GM12801 (cell line): ENCODE results near the gene OR8A1.

Experiments
- TF ChIP-seq, protein P1 (sequence below): IDR thresholded peaks from one replicate; pipeline ENCODE4 v1.5.1; 2011; ENCODE audit warnings: control low read depth; ENCODE audit not compliant: insufficient read length; ENCODE audit errors: extremely low read depth

The OR8A1 gene

DNA sequence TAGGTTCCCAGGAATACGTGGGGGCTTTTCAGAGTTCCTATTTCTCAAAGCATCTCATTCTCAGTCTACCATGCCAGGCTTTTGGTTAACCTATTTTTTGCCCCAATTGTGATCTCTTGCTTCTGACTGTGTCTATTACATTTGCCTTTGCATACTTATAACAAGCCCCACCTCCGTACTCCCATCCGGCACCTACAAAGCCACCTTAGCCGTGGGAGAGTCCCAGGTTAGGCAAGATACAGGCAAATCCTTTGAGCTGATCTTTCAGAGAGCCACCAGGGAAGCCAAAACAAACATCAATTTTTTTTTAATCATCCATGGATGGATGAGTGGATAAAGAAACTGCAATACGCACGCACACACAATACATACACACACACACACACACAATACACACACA is 22.8 kb downstream of the OR8A1 start:
- TF ChIP-seq, protein P1, sequence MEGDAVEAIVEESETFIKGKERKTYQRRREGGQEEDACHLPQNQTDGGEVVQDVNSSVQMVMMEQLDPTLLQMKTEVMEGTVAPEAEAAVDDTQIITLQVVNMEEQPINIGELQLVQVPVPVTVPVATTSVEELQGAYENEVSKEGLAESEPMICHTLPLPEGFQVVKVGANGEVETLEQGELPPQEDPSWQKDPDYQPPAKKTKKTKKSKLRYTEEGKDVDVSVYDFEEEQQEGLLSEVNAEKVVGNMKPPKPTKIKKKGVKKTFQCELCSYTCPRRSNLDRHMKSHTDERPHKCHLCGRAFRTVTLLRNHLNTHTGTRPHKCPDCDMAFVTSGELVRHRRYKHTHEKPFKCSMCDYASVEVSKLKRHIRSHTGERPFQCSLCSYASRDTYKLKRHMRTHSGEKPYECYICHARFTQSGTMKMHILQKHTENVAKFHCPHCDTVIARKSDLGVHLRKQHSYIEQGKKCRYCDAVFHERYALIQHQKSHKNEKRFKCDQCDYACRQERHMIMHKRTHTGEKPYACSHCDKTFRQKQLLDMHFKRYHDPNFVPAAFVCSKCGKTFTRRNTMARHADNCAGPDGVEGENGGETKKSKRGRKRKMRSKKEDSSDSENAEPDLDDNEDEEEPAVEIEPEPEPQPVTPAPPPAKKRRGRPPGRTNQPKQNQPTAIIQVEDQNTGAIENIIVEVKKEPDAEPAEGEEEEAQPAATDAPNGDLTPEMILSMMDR = no peak

DNA sequence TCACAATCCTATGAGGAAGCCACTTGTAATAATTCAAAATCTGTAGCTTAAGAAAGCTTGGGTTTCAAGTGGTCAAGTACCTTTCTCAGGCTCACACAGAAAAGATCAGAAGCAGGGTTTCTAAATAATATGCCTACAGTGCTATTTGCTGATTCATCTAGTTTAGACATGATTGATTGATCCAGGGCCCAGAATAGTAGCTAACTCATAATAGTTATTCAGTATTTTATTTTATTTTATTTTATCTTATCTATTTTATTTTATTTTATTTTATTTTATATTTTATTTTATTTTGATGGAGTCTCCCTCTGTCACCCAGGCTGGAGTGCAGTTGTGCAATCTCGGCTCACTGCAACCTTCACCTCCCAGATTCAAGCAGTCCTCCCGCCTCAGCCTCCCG is 25.5 kb downstream of the OR8A1 start:
- TF ChIP-seq, protein P1 = no peak

DNA sequence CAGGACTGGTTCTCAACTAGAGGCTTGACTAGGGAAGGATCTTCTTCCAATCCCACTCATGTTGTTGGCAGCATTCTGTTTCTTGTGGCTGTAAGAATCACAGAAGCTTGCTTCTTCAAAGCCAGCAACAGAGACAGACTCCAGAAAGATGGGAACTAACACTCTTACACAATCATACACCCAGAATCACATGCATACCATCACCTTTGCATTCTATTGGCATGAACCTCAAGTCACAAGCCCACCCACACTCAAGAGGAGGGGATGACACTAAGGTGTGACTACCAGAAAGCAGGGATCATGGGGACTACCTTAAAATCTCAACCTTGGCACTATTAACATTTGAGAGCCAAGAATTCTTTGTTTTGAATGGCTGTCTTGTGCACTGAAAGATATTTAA is 27.8 kb downstream of the OR8A1 start:
- TF ChIP-seq, protein P1 = no peak

DNA sequence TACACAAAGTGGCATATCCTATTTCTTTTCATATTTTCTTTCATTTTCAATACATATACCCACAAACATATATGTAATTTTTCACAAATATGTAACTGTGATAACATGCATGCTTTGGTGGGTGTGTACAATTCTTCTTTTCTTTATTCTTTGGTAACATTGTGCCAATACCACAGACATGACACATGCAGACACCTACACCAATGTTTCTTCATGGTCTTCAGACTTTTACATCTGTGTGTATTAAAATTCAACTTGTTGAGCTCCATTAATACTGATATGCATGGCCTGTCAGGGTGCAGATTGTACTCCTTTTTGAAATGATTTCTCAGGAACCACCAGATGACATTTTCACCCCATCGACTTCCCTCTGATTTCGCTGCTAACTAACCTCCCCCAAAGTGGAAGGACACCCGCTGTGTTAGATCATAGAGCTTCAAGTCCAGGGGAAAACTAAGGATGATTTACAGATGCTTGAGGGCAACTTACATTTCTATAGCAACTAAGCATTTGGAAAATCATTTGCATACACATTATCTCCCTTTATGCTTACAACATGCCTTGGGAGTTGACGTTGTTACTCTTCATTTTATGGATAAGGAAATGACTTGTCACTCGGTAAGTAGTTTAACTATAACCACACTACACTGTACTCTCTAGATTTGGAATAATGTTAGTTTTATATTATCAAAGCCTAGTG is 31.0 kb downstream of the OR8A1 start:
- TF ChIP-seq, protein P1 = no peak

GRCh38 chr11:124602193-124602592 is 32.4 kb downstream of the OR8A1 start:
- TF ChIP-seq, protein P1 = no peak

DNA sequence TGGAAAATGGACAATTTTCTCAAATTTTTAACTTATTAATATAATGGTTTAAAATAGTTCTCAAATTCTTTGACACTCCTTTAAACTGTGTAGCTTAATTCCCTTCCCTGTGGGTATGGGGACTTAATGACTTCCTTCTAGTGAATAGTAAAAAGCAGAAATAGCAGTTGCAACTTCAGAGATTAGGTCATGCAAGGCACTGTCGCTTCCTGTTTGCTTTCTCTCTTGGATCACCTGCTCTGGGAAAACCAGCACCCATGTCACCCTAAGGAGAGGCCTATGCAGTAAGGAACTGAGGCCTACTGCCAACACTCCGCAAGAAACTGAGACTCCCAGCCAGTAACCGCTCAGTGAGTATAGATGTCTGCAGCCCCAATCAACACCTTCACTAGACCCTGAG is 35.9 kb downstream of the OR8A1 start:
- TF ChIP-seq, protein P1 = no peak

DNA sequence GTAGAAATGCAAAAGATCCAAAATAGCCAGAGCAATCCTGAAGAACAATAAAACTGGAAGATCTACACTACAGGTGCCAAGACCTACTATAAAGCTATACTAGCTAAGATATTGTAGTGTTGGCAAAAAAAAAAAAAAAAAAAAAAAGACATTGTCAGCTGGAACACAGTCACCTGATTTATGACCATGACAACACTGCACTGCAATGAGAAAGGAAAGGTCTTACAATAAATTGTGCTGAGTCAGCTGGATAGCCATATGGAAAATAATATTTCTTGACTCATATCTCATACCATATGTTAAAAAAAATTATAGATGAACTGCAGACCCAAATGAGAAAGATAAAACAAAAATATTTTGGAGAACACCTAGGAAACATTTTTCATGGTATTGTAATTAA is 38.4 kb downstream of the OR8A1 start:
- TF ChIP-seq, protein P1 = no peak
